K562 treated with DMSO at 1 percent for 12 hours (cell line): ENCODE measurements around the gene CDK3. TPM values are rescaled to one million over a fixed set of nuclear protein-coding genes. Genes with fewer than 3 reads are reported as not detected.

Source experiments
- total RNA-seq: library from RNA; unstranded; fragments of 300-600 nt; gene quantifications from 2 replicates; pipeline ENCODE4 v1.2.3, GENCODE V29; 2022; ENCODE audit not compliant: insufficient read depth

The CDK3 gene
- total RNA-seq = 5.8 and 8.0 TPM in 2 replicates

DNA sequence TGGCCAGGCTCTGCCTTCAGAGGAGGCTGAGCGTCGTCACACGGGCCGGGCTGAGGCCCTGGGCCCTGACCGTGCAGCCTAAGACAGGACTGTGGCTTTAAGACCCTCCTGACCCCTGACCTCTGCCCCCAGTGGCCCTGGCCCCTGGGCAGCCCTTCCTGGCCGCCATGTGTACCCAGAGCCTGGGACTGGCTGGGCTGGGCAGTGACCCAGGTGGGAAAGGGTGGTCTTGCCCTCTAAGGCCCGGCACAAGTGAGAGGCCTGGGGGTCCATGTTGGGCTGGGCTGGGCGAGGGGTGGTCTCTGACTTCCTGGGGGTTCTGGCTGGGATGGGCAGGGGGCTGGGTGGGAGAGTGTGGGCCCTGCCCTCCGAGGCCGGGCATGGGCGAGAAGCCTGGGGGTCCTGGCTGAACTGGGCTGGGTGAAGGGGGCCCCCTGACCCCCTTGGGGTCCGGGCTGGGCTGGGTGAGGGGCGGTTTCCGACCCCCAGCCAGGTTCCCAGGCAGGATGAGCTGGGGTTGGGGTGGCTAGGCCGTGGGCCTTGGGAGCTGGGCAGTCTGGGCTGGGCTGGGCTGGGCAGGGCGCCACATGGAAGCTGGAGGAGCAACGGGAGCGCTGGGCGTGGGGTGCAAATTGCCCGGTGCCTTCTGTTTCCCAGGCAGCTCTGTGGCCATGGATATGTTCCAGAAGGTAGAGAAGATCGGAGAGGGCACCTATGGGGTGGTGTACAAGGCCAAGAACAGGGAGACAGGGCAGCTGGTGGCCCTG, at the start of gene CDK3:
Gene CDK3, plus strand, starts transcription at position 101 of the 767 bp plus-strand sequence. Its CDS starts 571 bp downstream, at position 672.

DNA sequence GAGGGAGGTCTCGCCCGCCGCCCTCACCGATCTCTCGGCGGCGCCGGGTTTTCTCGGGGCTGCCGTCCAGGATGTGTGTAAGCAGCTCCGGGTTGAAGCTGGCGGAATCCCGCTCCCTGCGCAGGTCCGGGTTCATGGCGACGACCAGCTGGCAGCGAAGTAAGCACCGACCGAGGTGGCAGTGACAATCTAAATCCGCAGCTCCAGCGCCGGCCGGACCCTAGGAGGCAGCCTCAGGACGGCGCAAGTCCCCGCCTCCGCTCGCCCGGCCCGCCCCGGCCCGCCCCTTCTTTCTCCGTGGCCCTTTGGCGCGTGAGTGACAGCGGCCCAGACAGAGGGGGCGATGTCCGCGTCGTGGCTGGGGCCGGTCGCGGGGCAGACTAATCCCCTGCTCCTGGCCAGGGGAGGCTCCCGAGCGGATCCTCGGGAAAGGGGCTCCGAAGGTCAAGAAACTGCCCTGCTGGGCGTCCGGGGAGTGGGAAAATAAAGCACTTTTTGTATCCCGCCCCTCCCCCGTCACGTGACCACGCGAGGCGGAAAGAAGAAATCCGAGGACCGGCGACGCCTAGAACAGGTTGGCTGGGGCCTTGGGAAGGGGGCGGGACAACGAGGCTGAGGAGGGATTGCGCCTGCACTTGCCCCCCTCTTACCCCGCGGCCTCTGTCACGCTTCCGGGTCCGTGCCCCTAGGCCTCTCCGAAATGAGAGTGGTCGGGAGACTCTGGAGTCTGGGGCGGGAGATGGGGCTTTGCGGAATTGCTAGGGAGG, 21.5 kb upstream of the CDK3 start, which contains the start of the genes ACOX1 and TEN1:
Gene ACOX1, minus strand, starts transcription at position 229 of the 767 bp plus-strand sequence. Its CDS starts 93 bp downstream, at position 136.
Gene TEN1, plus strand, starts transcription at position 303 of the 767 bp plus-strand sequence. CDS start 6,953 bp downstream, outside the sequence.

DNA sequence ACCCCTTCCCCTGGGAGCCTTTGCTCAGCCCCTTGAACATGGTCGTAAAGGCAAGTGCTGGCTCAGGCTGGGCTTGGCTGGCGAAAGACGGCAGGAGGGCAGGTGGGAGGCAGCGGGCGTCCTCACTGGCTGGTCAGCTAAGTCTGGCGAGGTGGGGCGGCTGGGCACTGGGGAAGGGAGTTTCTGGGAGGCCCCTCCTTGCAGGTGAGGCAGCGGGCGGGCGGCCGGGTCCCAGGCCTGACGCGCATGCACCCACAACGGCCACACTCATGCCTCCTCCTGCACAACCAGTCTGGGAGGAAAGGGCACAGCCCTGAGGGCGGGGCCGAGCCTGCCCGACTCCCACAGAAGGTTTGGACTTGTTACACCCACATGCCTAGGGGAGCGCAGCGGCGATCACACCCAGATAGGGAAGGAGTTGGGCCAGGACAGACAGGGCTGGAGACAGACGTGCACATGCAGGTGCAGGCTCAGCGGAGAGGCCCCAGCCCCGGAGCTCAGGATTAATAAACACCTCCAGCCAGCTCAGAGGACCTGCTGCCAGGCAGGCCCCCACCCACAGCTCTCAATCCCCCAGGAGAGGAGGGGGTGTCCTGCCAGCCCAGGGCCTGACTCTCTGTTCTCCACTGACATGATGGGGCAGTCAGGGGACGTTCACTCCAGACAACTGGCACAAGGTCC, 26.6 kb downstream of the CDK3 start, which contains the start of gene EVPL:
Gene EVPL, minus strand, starts transcription at position 148 of the 681 bp plus-strand sequence. Its CDS starts 108 bp downstream, at position 40.

Other genes with a start within 250 kb of the CDK3 start
- 52.5 and 77.1 TPM in 2 replicates for gene GALK1, start 235.7 kb upstream of the CDK3 start, total RNA-seq
- 18.5 and 42.1 TPM in 2 replicates for gene UNK, start 216.0 kb upstream of the CDK3 start, total RNA-seq
- 63.4 and 90.9 TPM in 2 replicates for gene UNC13D, start 156.5 kb upstream of the CDK3 start, total RNA-seq
- 134 and 171 TPM in 2 replicates for gene WBP2, start 145.5 kb upstream of the CDK3 start, total RNA-seq
- gene TRIM47, start 122.3 kb upstream of the CDK3 start, total RNA-seq = 3.2 and 3.4 TPM in 2 replicates
- gene TRIM65, start 103.9 kb upstream of the CDK3 start, total RNA-seq = 17.7 and 29.8 TPM in 2 replicates
- 90.0 and 95.5 TPM in 2 replicates for gene MRPL38, start 96.0 kb upstream of the CDK3 start, total RNA-seq
- 3.3 and 6.5 TPM in 2 replicates for gene FBF1, start 59.8 kb upstream of the CDK3 start, total RNA-seq
- 5.8 and 17.7 TPM in 2 replicates for gene ACOX1, start 21.7 kb upstream of the CDK3 start, total RNA-seq
- gene TEN1, start 21.6 kb upstream of the CDK3 start, total RNA-seq = 22.4 and 25.5 TPM in 2 replicates
- 0.09 TPM in 1 of 2 replicates, not detected in the other for gene EVPL, start 26.5 kb downstream of the CDK3 start, total RNA-seq
- gene SRP68, start 71.7 kb downstream of the CDK3 start, total RNA-seq = 72.8 and 93.8 TPM in 2 replicates
- gene GALR2, start 73.9 kb downstream of the CDK3 start, total RNA-seq = not detected in 2 replicates
- 2.2 and 10.7 TPM in 2 replicates for gene ZACN, start 78.3 kb downstream of the CDK3 start, total RNA-seq
- 17.1 and 42.5 TPM in 2 replicates for gene EXOC7, start 102.9 kb downstream of the CDK3 start, total RNA-seq
- gene FOXJ1, start 140.4 kb downstream of the CDK3 start, total RNA-seq = 0.31 TPM in 1 of 2 replicates, not detected in the other
- 13.5 and 50.9 TPM in 2 replicates for gene RNF157, start 239.6 kb downstream of the CDK3 start, total RNA-seq